ENCODE measurements around the gene B9D1.

The B9D1 gene

DNA sequence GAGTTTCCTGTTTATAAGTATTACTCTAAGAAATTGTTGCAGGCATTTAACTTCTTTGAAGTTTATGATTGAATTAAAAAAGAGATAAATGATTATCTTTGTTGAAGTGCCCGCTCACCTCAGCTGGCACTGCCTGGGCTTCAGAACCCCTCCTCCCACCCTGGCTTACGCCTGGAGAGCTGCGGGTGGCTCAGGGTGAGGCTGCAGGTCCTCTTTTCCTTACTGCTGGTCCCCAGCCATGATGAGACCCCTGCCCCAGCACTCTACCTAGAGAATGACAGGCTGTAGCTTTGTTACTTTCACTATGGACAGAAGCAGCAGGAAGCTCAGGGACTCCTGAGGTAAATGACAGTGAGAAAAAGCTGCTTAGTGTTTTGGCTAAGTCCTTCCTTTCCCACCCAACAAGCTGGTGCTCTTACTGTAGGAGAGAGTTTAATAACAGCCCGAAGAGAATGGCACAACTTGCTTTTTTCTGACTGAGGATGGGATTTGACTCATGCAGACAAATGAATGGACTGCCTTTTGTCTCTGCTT lies 63.2 kb downstream of the B9D1 start:
- DNase-seq (ENCODE audit: low read depth): no peak
- TF ChIP-seq, protein P1, sequence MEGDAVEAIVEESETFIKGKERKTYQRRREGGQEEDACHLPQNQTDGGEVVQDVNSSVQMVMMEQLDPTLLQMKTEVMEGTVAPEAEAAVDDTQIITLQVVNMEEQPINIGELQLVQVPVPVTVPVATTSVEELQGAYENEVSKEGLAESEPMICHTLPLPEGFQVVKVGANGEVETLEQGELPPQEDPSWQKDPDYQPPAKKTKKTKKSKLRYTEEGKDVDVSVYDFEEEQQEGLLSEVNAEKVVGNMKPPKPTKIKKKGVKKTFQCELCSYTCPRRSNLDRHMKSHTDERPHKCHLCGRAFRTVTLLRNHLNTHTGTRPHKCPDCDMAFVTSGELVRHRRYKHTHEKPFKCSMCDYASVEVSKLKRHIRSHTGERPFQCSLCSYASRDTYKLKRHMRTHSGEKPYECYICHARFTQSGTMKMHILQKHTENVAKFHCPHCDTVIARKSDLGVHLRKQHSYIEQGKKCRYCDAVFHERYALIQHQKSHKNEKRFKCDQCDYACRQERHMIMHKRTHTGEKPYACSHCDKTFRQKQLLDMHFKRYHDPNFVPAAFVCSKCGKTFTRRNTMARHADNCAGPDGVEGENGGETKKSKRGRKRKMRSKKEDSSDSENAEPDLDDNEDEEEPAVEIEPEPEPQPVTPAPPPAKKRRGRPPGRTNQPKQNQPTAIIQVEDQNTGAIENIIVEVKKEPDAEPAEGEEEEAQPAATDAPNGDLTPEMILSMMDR (IDR thresholded peaks at IDR 0.05; ENCODE audit: insufficient read depth, low read depth, low read length, missing control alignments): no peak
- no peak overlapping the region for H3K4me3 ChIP-seq (ENCODE audit: low read depth, low read length)

DNA sequence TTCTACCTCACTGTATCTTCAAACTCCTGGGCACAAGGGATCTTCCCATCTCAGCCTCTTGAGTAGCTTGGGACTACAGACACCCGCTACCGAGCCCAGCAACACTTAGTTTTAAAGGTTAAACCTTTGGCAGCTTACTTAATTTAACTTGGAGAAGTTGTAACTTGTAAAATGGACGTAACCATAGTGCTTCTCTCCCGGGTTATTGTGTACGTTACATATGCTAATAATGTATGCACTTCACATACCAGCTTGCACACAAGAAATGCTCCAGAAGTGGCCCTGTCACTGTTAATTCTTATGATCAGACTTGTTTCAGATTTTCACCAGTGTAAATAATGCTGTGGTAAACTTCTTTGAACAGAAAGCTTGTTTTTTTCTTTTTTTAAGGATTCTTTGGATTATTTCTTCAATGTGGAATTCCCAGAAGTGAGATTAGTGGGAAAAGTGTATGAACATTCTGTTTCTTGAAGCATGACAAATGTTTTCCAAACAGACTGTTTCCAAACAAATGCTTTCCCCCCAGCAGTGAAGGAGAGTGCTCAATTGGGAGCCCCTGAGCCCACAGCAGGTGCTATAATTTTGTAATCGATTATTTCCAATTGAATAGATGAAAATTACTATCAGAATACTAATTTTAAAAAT lies 63.8 kb downstream of the B9D1 start:
- DNase-seq (ENCODE audit: low read depth): no peak
- TF ChIP-seq, protein P1 (IDR thresholded peaks at IDR 0.05; ENCODE audit: insufficient read depth, low read depth, low read length, missing control alignments): no peak
- no peak overlapping the region for H3K4me3 ChIP-seq (ENCODE audit: low read depth, low read length)

DNA sequence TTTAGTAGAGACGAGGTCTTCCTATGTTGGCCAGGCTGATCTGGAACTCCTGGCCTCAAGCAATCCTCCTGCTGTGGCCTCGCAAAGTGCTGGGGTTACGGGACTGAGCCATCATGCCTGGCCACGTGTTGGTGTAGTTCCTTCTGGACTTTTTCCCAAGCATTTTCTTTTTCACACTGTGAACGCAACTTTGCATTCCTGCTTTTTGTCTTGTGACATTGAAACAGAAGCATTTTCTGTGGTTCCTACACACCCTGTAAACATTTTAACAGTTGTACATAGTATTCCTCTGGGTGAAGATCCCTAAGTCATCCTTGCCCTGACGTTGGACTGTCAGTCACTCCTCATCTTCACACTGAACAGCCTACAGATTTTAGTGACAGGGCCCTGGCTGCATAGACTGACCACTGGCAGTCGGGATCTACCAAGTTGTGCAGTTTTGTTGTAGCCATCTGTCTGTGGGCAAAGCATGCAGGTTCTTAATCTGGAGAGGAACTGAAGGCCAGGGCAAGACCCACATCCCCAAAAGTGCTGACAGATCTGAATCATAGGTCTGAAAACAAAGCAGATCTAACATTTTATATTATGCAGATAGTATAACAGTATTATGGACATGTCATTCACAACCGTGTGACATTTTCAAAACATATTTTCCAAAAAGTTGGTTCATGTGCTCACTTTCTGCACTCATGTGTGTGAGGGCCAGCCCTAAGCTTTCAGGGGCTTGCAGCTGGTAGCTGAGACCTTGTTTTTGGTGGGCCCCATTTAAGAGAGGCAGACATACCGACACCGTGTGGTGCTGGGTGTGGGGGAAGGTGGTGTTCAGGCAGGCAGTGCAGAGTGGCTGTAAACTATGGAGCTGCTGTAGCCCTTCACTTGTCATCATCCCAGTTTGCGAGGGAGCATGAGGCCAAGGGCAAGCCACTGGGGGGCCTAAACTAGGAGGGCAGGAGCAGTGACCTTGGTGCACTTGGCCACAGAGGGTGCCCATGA lies 65.4 kb downstream of the B9D1 start:
- no peak overlapping the region for H3K4me3 ChIP-seq (ENCODE audit: low read depth, low read length)
- TF ChIP-seq, protein P1 (IDR thresholded peaks at IDR 0.05; ENCODE audit: insufficient read depth, low read depth, low read length, missing control alignments): no peak
- DNase-seq (ENCODE audit: low read depth): no peak

DNA sequence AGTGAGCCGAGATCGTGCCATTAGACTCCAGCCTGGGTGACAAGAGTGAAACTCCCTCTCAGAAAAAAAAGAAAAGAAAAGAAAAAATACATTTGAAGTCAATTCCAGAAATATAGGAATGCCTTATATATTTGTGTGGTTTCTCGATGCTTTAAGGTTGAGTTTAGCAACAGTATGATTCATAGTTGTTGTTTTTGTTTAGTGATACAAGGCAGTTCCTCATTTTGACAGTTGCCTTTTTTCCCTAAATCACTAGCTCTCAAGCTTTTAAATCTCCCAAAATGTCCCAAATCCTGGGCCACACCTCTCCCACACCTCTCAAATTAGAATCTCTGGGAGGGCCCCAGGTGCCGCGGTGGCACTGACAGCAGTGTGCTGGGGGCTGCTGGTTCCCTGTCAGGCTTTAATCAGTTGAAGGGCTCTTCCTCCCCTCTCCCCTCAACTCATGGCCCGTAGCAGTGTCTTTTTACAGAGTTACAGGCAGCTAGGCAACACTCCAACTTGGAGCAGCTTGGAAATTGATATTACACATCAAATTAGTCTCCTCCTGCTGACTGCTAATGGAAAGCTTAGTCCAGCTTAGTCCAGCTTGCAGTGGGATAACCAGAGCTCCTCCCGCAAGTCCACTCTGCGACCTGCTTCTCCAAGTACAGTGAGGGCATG lies 66.9 kb downstream of the B9D1 start:
- H3K4me3 ChIP-seq (ENCODE audit: low read depth, low read length): no peak overlapping the region
- DNase-seq (ENCODE audit: low read depth): no peak
- TF ChIP-seq, protein P1 (IDR thresholded peaks at IDR 0.05; ENCODE audit: insufficient read depth, low read depth, low read length, missing control alignments): no peak

DNA sequence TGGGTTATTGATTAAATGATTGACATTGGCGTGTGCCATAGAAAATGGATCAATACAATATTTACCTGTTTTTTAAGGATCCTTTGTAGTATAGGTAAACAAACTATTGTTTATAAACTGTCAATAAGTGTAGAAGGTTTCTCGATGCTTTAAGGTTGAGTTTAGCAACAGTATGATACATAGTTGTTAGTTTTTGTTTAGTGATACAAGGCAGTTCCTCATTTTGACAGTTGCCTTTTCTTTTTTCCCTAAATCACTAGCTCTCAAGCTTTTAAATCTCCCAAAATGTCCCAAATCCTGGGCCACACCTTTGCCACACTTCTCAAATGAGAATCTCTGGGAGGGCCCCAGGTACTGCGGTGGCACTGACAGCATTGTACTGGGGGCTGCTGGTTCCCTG lies 68.1 kb downstream of the B9D1 start:
- H3K4me3 ChIP-seq (ENCODE audit: low read depth, low read length): no peak overlapping the region
- TF ChIP-seq, protein P1 (IDR thresholded peaks at IDR 0.05; ENCODE audit: insufficient read depth, low read depth, low read length, missing control alignments): no peak
- no peak for DNase-seq (ENCODE audit: low read depth)
